ENCODE results near the gene RABAC1.

Gene RABAC1

GRCh38 chr19:41959056-41960053 is at the start of gene RABAC1:
Gene RABAC1, minus strand, starts transcription at chr19:41959321. Its CDS starts 29 bp downstream, at chr19:41959292.
- TF ChIP-seq CTCF (IDR thresholded peaks at IDR 0.05), result no peak

GRCh38 chr19:42006569-42006968 is 47.4 kb upstream of the RABAC1 start:
- no peak for TF ChIP-seq CTCF (IDR thresholded peaks at IDR 0.05)

GRCh38 chr19:42005504-42005903 is 46.4 kb upstream of the RABAC1 start:
- no peak for TF ChIP-seq CTCF (IDR thresholded peaks at IDR 0.05)

- TF ChIP-seq CTCF (IDR thresholded peaks at IDR 0.05), result no peak
Observed at GRCh38 chr19:42003506-42004294, 44.6 kb upstream of the RABAC1 start.

GRCh38 chr19:41999878-42000208 is 40.7 kb upstream of the RABAC1 start:
- no peak for TF ChIP-seq CTCF (IDR thresholded peaks at IDR 0.05)

- TF ChIP-seq CTCF (IDR thresholded peaks at IDR 0.05), result no peak
Observed at GRCh38 chr19:41999071-41999877, 40.2 kb upstream of the RABAC1 start.
